GM11168 (cell line): ENCODE measurements around the gene CDH5.

Source experiments
- in situ Hi-C: fragments of 300-500 bp; cut with MboI; formaldehyde crosslinking; loops from one replicate; pipeline ENCODE4 v1.12.0; 2022; ENCODE audit warnings: low sequenced_read_pairs; ENCODE audit not compliant: unreplicated experiment

Gene CDH5

DNA sequence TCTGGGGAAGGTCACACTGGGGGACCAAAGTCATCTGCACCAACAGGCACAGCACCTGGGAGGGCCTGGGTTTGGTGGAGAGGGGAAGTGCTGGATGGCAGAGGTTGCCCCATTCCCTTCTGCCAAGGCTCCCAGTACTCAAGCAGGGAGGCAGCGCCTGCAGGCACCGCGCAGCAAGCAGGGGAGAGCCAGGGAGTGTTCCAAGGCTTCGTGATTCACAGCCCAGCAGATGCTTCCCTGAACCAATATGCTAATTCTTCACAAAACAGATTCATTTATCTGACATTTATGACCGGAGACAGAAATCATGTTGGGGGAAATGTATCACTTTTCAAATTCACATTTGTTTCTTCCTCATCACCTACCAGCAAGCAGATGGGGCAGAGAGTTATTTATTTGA lies 13.4 kb upstream of the CDH5 start:
- in situ Hi-C loops, result no loop called here

GRCh38 chr16:66354034-66354909 lies 12.2 kb upstream of the CDH5 start:
- in situ Hi-C loops, result no loop called here

DNA sequence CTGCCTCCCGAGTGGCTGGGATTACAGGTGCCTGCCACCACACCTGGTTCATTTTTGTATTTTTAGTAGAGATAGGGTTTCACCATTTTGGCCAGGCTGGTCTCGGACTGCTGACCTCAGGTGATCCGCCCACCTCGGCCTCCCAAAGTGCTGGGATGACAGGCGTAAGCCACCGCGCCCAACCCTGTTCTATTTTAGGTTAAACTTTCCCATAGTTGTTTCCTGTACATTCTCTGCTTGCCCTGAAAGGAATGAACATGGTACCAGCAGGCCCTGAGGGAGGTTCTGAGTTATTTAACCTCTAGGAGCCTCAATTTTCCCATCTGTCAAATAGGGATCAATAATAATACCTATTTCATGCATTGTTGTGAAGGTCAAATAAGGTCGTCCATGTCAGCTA lies 11.0 kb upstream of the CDH5 start:
- in situ Hi-C loops, result no loop called here

DNA sequence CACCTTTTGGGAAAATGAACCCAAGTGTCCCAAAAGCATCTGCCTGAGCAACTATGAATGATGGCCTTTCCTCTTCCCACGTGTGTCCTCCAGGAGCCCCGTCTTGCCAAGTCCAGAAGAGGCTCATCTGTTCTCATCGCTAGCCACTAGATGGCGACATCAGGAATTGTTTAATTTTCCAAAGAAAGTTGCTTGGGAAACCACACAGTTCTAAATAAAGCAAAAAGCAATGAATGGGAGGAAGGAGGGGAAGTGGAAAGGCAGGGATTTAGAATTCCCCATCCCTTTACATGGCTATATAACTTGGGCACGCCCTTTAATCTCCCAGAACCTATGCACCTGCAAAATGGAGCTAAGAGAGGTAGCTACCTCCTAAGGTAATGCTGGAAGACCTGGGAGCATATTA lies 9.0 kb upstream of the CDH5 start:
- in situ Hi-C loops, result no loop called here

GRCh38 chr16:66358231-66358630 lies 8.3 kb upstream of the CDH5 start:
- in situ Hi-C loops, result no loop called here

DNA sequence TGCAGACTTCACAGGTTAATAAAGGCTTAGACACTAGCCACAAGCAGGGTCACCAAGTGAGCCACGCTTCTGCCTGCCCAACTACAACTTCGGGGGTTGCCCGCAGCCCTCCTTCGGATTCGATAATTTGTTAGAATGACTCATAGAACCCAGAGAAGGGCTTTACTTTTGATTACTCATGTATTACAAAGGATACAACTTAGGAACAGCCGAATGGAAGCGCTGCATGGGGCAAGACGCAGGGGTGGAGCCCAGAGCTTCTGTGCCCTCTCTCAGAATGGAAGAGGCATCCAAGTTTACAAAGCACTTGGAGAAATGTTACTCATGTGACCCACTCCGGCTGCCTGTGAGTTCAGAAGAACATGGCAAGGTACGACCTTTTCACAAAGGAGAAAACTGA lies 7.5 kb upstream of the CDH5 start:
- in situ Hi-C loops, result no loop called here

DNA sequence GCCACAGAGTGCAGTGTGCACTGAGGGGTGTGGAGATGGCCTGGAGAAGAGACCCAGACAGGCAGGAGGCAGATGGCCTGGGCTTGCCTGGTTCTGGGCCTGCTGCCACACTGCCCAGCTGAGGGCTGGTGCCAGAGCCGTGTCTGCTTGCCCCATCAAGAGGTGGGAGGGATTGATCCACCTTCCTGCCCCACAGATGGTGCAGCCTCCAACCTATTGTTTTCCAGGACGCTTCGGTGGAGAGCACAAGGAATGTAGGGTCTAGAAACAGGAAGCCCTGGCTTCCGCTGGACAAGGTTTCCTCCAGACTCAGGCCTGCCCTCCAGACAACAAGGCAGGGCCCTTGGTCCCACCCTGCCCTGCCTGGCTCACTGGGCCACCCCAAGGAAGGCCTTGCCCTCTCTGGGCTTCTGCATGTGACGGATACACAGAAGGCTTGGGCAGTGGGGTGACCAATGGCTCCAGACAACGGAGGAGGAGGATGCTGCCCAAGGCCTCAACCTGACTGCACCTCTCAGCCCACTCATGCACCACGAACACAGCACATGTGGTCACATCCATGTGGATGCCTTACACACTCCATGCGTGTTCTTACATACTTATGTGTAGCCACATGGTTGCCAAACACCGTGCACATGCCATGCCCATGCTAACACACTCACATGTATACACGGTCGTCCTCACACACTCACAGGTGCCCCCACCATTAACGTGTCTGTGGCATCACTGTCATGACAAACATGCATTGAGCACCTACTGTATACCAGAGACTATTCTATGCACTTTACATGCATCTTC lies 6.5 kb upstream of the CDH5 start:
- in situ Hi-C loops, result no loop called here

DNA sequence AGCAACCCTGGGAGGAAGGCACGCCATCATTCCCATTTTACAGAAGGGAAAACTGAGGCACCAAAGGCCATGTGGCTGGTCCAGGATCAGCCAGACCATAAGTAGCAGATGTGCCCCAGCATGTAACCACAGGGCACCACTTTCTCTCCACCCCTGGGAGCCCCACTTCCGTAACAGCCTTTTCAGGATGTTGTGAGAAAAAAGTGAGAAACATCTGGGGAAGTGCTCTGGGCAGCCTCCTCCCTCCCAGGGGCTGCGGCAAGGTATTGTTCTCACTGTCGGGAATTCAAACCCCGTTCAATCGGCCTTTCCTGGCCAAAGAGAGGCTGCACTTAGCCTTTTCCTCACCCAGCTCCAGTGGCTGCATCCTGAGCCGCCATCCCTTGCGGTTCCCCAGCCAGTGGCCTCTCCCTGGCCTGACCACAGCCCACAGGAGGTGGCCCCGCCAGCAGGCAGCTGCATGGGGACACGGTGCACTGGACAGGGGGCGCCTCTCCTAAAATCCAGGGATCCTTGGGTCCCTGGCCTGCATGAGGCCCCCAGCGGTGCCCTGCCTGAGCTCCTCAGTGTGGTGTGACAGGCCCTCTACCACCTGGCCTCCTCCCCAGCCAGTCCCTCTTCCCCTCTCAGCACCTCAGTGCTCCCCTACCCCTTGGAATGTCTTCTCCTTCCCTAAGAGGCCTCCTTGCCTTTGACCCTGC lies 5.7 kb upstream of the CDH5 start:
- in situ Hi-C loops, result no loop called here

DNA sequence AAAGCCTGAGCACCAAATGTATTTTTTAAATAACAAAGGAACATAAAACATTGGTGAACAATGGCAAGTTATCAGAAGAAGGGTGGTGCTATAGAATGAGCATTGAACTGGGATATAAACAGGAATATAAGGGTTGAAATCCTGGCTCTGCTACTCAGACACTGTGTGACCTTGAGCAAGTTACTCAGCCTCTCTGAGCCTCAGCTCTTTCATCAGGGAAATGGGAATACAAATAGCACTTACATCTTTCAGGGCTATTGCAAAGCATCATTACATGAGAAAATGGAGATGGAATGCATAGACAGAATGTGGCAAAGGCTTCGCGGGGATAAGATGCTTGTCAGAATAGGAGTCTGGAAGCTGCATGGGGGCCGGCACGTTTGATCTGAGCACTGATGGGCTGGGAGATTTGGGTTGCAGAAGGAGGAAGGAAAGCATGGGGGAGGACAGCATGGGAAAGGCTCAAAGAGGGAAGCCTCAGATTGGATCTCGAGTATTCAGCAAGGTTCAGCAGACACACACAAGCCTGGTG lies 4.8 kb upstream of the CDH5 start:
- in situ Hi-C loops, result no loop called here

- in situ Hi-C loops, result no loop called here
These were observed 3.2 kb upstream of the CDH5 start for GRCh38 chr16:66363211-66363777.

- in situ Hi-C loops, result no loop called here
These were observed 2.2 kb upstream of the CDH5 start for GRCh38 chr16:66364117-66364958.

DNA sequence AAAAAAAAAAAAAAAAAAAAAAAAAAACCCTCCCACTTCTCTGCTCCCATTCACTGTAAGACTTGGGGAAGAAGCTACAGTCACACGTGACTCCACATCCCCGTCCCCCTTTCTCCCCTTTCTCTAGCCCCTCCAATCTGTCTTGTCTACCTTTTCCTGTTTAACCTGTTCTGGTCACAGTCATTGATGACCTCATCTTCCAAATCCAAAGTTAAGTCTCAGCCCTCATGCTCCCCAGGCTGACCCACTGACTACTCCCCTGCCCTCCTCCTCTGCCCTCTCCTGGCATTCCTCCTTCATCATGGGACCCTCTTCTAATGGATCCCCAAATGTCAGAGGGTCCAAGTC lies 1.6 kb upstream of the CDH5 start:
- in situ Hi-C loops, result no loop called here

- in situ Hi-C loops, result no loop called here
These were observed 840 bp upstream of the CDH5 start for GRCh38 chr16:66365651-66366050.

GRCh38 chr16:66367968-66368891 lies 1.7 kb downstream of the CDH5 start:
- in situ Hi-C loops, result no loop called here

GRCh38 chr16:66369055-66369592 lies 2.6 kb downstream of the CDH5 start:
- in situ Hi-C loops, result no loop called here

- in situ Hi-C loops, result no loop called here
These were observed 4.5 kb downstream of the CDH5 start for GRCh38 chr16:66370786-66371684.
